NCI-H1930 (cell line): Measurements from ENCODE around the gene MIB1.
"Not testable (repeated sequence)": the region's sequence is repeated elsewhere in the genome, so short reads cannot be mapped to it uniquely, and the experiment has no call there.

ENCODE experiments used
- DNase-seq, 2 experiments: peaks; one replicate each; lab custom pipeline; 2025; lab: John Stamatoyannopoulos, UW

The MIB1 gene

DNA sequence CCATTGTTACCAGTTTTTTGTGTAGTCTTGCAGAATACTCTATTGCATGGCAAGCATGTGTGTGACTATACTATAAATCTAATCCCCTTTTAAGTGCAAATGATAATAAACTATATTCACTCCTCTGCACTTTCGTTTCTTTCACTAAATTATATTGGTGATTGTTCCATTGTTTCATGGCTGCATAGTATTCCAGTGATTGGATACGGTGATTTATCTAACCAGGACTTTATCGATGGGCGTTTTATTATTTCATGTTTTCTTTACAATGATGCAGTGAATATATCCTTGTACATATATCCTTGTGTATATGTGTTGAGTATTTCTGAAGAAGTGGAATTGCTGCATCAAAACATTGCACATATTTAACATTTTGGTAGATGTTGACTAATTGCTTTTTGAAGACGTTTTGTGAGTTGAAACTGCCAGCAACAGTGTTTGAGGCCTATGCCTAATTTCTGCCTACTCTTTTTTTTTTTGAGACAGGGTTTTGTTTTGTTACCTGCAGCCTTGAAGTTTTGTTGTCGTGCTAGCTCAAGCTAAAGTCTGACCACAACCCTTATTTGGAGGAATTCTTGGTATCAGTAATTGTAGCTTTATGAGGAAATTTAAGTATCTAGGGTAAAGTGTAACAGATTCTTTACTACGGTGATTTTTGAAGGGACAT is 2.7 kb downstream of the MIB1 start:
- no peak for DNase-seq

- DNase-seq, result no peak
Measured at GRCh38 chr18:21745231-21745630, 4.6 kb downstream of the MIB1 start.

- no peak for DNase-seq
Measured at GRCh38 chr18:21747268-21747667, 6.7 kb downstream of the MIB1 start.

GRCh38 chr18:21747764-21748693 is 7.4 kb downstream of the MIB1 start:
- no peak for DNase-seq

DNA sequence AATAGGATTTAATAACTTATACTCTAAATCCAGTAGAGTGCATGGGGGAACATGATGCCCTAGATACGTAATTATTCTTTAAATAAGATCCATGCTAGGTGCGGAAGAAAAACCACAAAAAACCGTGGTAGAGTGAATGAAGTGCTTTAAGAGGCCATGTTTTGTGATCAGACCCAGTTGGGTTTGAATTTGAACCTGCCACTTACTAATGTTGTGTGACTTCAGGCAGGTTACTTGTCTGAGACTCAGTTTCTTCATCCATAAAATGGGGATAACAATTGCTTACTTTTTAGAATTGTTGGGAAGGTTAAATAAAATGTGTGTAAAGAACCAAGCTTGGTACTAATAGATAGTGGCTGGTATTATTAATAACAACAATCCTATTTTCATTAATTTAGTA is 17.2 kb downstream of the MIB1 start:
- DNase-seq, result no peak

GRCh38 chr18:21759836-21760235 is 19.2 kb downstream of the MIB1 start:
- DNase-seq, result peak; percentile 36 to 56

GRCh38 chr18:21760321-21760720 is 19.7 kb downstream of the MIB1 start:
- no peak for DNase-seq

- peak in 1 of 2 experiments; percentile 42 for DNase-seq
Measured at GRCh38 chr18:21761471-21762115, 21.0 kb downstream of the MIB1 start.

DNA sequence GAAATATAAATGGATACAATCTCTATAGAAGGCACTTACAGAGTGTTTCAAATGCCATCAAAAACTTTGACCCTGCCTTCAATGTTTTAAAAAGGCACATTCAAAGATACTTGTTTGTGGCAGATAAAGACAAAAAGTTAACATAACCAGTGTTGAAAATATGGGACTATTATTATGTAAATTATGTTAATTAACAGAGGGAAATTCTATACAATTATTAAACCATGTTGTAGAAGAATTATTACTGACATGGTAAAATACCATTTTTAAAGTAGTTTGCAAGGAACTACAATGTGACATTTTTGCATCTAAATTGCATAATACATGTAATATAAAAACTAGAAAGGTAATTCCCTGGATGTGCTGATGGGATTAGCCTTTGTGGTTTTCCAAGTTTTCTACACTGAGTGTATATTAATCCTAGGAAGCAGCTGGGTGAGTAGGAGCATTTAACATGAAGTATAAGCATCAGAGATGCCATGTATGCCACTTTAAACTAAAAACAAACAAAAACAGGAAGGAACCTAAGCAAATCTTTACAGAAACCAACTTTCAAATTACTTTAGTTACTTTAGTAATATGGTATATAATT is 21.7 kb downstream of the MIB1 start:
- DNase-seq, result no peak

- no peak for DNase-seq
Measured at GRCh38 chr18:21763846-21764646, 23.5 kb downstream of the MIB1 start.

DNA sequence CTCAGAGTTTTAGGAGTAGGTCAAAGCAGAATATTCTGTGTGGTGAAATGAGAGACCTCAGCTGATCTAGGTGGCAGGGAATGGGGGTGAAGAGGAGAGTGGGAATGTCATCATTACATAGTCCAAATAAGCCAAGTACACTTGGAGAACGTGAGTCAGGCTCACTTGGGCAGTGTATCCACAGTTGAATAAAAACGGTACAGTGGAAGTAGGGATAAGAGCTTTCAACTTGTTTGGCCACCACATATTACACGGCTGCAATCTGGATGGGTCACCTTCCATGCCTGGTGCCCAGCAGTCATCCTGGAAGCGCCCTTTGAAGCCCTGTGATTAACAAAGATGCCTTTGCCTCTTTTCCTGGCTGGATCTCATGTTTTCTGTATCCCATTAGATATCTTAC is 28.6 kb downstream of the MIB1 start:
- no peak for DNase-seq

- no peak for DNase-seq
Measured at GRCh38 chr18:21774722-21775121, 34.1 kb downstream of the MIB1 start.

- DNase-seq, result no peak
Measured at GRCh38 chr18:21777814-21778213, 37.2 kb downstream of the MIB1 start.

- DNase-seq, result no peak
Measured at GRCh38 chr18:21786526-21786925, 45.9 kb downstream of the MIB1 start.

DNA sequence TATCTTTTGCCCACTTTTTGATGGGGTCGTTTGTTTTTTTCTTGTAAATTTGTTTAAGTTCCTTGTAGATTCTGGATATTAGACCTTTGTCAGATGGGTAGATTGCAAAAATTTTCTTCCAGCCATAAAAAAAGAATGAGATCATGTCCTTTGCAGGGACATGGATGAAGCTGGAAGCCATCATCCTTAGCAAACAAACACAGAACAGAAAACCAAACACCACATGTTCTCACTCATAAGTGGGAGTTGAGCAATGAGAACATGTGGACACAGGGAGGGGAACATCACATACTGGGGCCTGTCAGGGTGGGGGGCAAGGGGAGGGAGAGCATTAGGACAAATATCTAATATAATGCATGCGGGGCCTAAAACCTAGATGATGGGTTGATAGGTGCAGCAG is 55.5 kb downstream of the MIB1 start:
- DNase-seq, result not testable (repeated sequence)

GRCh38 chr18:21798126-21798525 is 57.5 kb downstream of the MIB1 start:
- DNase-seq, result no peak

DNA sequence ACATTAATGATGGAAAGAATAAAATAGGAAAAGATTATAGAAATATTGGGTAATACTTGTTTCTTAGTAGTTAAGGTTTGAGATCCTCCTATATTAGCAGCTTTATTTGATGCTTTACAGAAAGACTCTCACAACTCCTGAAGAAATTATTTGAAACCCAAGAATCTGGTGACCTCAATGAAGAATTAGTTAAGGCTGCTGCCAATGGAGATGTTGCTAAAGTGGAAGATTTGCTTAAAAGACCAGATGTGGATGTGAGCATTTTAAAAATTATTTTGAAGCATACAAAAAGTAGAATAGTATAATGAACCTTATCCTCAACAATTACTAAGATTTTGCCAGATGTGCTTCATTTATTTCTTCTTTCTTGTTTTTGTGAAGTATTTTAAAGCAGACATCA is 59.1 kb downstream of the MIB1 start:
- no peak for DNase-seq

DNA sequence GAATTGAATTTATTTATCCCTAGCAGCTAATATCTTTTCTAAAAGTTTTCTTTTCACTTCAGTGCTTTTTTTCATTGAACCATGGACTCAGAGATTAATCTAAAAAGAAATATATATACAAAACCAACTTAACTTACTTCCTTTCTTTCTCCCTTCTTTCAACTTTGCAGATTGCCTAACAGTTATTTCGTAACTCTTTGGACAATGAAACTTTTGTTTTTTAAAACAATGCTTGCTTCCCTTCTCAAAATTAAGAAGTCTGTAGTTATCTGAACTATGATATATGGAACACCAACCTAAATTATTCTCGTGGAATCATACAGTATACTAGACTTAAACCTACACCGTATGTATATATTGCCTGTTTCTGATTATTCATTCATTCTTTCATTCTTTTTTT is 62.9 kb downstream of the MIB1 start:
- no peak for DNase-seq

DNA sequence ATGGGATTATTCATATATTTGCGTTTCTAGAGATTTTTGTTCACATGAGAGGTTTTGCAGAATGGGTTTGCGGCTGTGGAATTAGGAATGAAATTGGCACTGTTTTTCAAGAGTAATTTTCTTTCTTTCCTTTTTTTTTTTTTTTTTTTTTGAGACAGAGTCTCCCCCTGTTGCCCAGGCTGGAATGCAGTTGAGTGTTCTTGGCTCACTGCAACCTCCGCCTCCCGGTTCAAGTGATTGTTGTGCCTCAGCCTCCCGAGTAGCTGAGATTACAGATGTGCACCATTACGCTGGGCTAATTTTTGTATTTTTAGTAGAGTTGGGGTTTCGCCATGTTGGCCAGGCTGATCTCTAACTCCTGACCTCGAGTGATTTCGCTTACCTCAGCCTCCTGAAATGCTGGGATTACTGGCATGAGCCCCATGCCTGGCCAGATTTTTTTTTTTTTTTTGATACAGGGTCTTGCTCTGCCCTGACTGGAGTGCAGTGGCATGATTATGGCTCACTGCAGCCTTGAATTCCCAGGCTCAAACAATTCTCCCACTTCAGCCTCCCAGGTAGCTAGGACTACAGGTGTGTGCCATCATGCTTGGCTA is 65.3 kb downstream of the MIB1 start:
- DNase-seq, result no peak

DNA sequence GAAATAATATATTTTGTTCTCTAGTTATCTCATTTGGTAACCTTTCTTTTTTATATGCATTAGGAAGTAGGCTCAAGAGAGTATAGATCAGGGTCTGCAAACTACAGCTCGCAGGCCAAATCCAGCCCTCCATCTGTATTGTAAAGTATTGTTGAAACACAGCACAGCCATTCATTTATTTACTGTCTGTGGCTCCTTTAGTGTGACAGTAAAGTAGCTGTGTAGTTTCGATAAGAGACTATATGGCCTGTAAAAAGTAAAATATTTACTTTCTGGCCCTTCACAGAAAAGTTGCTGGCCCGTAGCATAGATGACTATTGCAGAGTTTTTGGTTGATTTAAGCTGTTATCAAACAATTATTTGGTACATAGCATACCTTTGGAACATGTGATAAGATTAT is 67.6 kb downstream of the MIB1 start:
- DNase-seq, result no peak

DNA sequence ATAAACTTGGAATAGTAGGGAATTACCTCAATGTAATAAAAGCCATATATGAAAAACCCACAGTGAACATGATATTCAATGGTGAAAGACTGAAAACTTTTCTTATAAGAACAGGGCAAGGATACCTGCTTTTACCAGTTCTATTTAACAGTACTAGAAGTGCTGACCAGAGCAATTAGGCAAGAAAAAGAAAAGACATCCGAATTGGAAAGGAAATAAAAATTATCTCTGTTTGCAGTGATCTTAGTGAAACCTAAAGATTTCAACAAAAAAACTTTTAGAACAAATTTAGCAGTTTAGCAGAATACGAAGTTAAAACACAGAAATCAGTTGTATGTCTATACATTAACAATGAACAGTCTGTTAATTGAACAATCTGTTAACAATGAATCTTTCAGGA is 69.1 kb downstream of the MIB1 start:
- DNase-seq, result no peak
